RWPE1 (cell line): Measurements from ENCODE around the gene COPE.

Experiments used
- CTCF ChIA-PET: fragments of 350-600 bp; sonication (Branson Sonifier 250); formaldehyde crosslinking; extraction: SDS; loops from one replicate; lab custom pipeline; 2021; lab: Yijun Ruan, JAX
- POLR2A ChIA-PET: fragments of 400-600 bp; formaldehyde crosslinking; extraction: SDS; loops from one replicate; lab custom pipeline; 2020; ENCODE audit warnings: antibody characterized with exemption; ENCODE audit not compliant: low non-redundant PET; lab: Yijun Ruan, JAX
- DNase-seq: peaks from one replicate; pipeline ENCODE4 v3.0.0; 2012; ENCODE audit warnings: low spot score
- H3K27ac ChIP-seq: fragments of 450-650 bp; 2 replicates; pipeline ENCODE4 v1.5.1; 2017
- CTCF ChIP-seq: fragments of 450-650 bp; conservative IDR thresholded peaks from 2 replicates; pipeline ENCODE4 v1.5.1; 2017; ENCODE audit warnings: low read depth, mild to moderate bottlenecking

Gene COPE

GRCh38 chr19:18850471-18851375, 68.5 kb downstream of the COPE start:
- ChIA-PET POLR2A (no interaction called here), CTCF (interaction anchor here (1.1 kb wide), 1 partner anchor 241 kb away, joined by 3 read pairs; no protein-coding TSS in a partner anchor)
- DNase-seq = no peak
- no peak for TF ChIP-seq CTCF
- H3K27ac ChIP-seq = peak overlapping the region; percentile 80

GRCh38 chr19:18849838-18850400, 69.3 kb downstream of the COPE start:
- H3K27ac ChIP-seq = peak overlapping the region; percentile 80
- CTCF ChIA-PET = interaction anchor here (1.1 kb wide), 1 partner anchor 240 kb away, joined by 3 read pairs; no protein-coding TSS in a partner anchor
- TF ChIP-seq CTCF = no peak
- no peak for DNase-seq
- POLR2A ChIA-PET = no interaction called here
